MM.1S (cell line): ENCODE measurements around the gene ARHGAP26.

Source experiments
- EZH2phosphoT487 ChIP-seq: fragments of 300-600 bp; sonication (generic); IDR thresholded peaks from 2 replicates; pipeline ENCODE4 v1.6.1; 2018; ENCODE audit warnings: antibody characterized with exemption, low read length
- TF ChIP-seq, protein P1 (sequence below): fragments of 300-600 bp; sonication (generic); IDR thresholded peaks from 2 replicates; pipeline ENCODE4 v1.5.1; 2016; ENCODE audit warnings: antibody characterized with exemption, low read length, mixed read lengths

DNA sequence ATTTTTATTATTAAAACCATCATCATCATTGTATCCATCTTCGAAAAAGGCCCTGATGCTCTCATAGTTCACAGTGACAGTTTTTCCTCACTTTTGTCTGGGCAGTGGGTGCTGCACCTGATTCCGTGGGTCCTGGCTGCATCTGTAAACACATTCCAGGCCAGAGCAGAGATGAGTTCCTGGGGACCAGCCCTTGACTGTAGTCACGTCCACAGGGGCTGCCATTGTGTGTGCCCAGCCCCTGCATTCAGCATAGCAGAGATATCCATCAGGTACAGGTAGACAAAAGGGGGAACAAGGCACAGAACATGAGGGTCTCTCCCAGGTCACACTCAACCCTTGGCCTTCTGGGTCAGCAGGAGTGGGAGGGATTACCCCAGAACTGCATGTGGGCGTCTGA, 444.3 kb downstream of the ARHGAP26 start:
- TF ChIP-seq, protein P1, sequence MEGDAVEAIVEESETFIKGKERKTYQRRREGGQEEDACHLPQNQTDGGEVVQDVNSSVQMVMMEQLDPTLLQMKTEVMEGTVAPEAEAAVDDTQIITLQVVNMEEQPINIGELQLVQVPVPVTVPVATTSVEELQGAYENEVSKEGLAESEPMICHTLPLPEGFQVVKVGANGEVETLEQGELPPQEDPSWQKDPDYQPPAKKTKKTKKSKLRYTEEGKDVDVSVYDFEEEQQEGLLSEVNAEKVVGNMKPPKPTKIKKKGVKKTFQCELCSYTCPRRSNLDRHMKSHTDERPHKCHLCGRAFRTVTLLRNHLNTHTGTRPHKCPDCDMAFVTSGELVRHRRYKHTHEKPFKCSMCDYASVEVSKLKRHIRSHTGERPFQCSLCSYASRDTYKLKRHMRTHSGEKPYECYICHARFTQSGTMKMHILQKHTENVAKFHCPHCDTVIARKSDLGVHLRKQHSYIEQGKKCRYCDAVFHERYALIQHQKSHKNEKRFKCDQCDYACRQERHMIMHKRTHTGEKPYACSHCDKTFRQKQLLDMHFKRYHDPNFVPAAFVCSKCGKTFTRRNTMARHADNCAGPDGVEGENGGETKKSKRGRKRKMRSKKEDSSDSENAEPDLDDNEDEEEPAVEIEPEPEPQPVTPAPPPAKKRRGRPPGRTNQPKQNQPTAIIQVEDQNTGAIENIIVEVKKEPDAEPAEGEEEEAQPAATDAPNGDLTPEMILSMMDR = no peak
- no peak for TF ChIP-seq EZH2phosphoT487
